HEK293T (cell line): ENCODE results near the gene BGN.

ENCODE experiments used
- CTCF ChIA-PET: fragments of 350-600 bp; formaldehyde crosslinking; extraction: SDS; loops from one replicate; lab custom pipeline; 2021; ENCODE audit warnings: antibody characterized with exemption, inconsistent platforms; lab: Yijun Ruan, JAX
- POLR2A ChIA-PET: fragments of 350-600 bp; formaldehyde crosslinking; extraction: SDS; loops from one replicate; lab custom pipeline; 2020; ENCODE audit warnings: antibody characterized with exemption, inconsistent platforms; lab: Yijun Ruan, JAX
- DNase-seq: peaks from one replicate; pipeline ENCODE4 v3.0.0; 2012; ENCODE audit warnings: mixed read lengths; ENCODE audit errors: extremely low spot score
- ARNT ChIP-seq: fragments of 450-650 bp; IDR thresholded peaks from 2 replicates; pipeline ENCODE4 v1.6.1; 2017; ENCODE audit warnings: mild to moderate bottlenecking
- BHLHE40 ChIP-seq: fragments of 450-650 bp; IDR thresholded peaks from 2 replicates; pipeline ENCODE4 v1.6.1; 2016; ENCODE audit warnings: mild to moderate bottlenecking, moderate library complexity, borderline replicate concordance
- CTBP1 ChIP-seq: fragments of 450-650 bp; IDR thresholded peaks from 2 replicates; pipeline ENCODE4 v1.6.1; 2016; ENCODE audit warnings: borderline replicate concordance
- ELF4 ChIP-seq: fragments of 450-650 bp; IDR thresholded peaks from 2 replicates; pipeline ENCODE4 v1.6.1; 2017; ENCODE audit warnings: antibody characterized with exemption
- FOXA1 ChIP-seq: fragments of 450-650 bp; IDR thresholded peaks from 2 replicates; pipeline ENCODE4 v1.6.1; 2016; ENCODE audit warnings: mild to moderate bottlenecking
- FOXK2 ChIP-seq: fragments of 450-650 bp; IDR thresholded peaks from 2 replicates; pipeline ENCODE4 v1.6.1; 2016; ENCODE audit warnings: mild to moderate bottlenecking
- FOXM1 ChIP-seq: fragments of 450-650 bp; IDR thresholded peaks from 2 replicates; pipeline ENCODE4 v1.6.1; 2017; ENCODE audit warnings: mild to moderate bottlenecking, borderline replicate concordance
- HDGF ChIP-seq: fragments of 450-650 bp; IDR thresholded peaks from 2 replicates; pipeline ENCODE4 v1.6.1; 2017; ENCODE audit warnings: antibody characterized with exemption, borderline replicate concordance
- L3MBTL2 ChIP-seq: fragments of 450-650 bp; conservative IDR thresholded peaks from 2 replicates; pipeline ENCODE4 v1.6.1; 2016; ENCODE audit warnings: mild to moderate bottlenecking
- LEF1 ChIP-seq: fragments of 450-650 bp; IDR thresholded peaks from 2 replicates; pipeline ENCODE4 v1.6.1; 2017; ENCODE audit warnings: mild to moderate bottlenecking, borderline replicate concordance
- NFRKB ChIP-seq: fragments of 450-650 bp; IDR thresholded peaks from 2 replicates; pipeline ENCODE4 v1.6.1; 2016; ENCODE audit warnings: mild to moderate bottlenecking, moderate library complexity
- PKNOX1 ChIP-seq: fragments of 450-650 bp; IDR thresholded peaks from 2 replicates; pipeline ENCODE4 v1.6.1; 2016
- SP1 ChIP-seq: fragments of 450-650 bp; IDR thresholded peaks from 2 replicates; pipeline ENCODE4 v1.6.1; 2017
- SUZ12 ChIP-seq: fragments of 450-650 bp; IDR thresholded peaks from 2 replicates; pipeline ENCODE4 v1.6.1; 2016; ENCODE audit warnings: mild to moderate bottlenecking
- TARDBP ChIP-seq: fragments of 450-650 bp; IDR thresholded peaks from 2 replicates; pipeline ENCODE4 v1.6.1; 2016
- ZNF384 ChIP-seq: fragments of 450-650 bp; IDR thresholded peaks from 2 replicates; pipeline ENCODE4 v1.6.1; 2016

The BGN gene

GRCh38 chrX:153494061-153494460, 719 bp upstream of the BGN start:
- ChIA-PET POLR2A (interaction anchor here (0.7 kb wide), 1 partner anchor 10 kb away, joined by 3 read pairs; no protein-coding TSS in a partner anchor), CTCF (interaction anchor here (0.7 kb wide), 1 partner anchor 33 kb away, joined by 3 read pairs; no protein-coding TSS in a partner anchor)
- no peak for DNase-seq
- TF ChIP-seq ARNT, result no peak
- no peak for TF ChIP-seq TARDBP
- TF ChIP-seq HDGF, result no peak
- no peak for TF ChIP-seq SUZ12
- TF ChIP-seq ELF4, result no peak
- no peak for TF ChIP-seq PKNOX1
- TF ChIP-seq ZNF384, result no peak
- no peak for TF ChIP-seq CTBP1
- no peak for TF ChIP-seq FOXK2
- TF ChIP-seq FOXA1, result no peak
- TF ChIP-seq FOXM1, result no peak
- TF ChIP-seq LEF1, result no peak
- no peak for TF ChIP-seq L3MBTL2
- no peak for TF ChIP-seq NFRKB
- TF ChIP-seq BHLHE40, result no peak
- no peak for TF ChIP-seq SP1

DNA sequence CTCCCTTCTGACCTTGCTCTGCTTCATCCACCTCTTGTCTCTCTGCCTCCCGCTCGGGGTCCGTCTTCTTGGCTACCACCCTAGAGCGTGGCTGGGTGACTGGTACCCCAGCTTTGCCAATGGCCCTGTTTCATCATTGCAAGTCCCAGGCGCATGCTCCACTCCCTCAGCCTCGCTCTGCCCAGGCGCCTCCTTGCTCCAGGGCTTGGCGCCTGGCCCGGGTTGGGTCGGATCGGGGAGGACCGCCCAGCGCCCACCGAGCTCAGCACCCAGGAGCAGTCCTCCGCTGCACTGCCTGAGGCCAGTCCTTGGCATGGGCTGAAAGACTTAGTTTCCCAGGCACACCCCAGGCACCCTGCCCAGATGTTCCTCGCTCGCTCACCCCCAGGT, 577 bp downstream of the BGN start:
- no peak for TF ChIP-seq NFRKB
- TF ChIP-seq FOXA1, result no peak
- no peak for TF ChIP-seq ZNF384
- TF ChIP-seq FOXM1, result no peak
- no peak for TF ChIP-seq HDGF
- TF ChIP-seq ELF4, result no peak
- no peak for TF ChIP-seq TARDBP
- no peak for TF ChIP-seq FOXK2
- no peak for TF ChIP-seq LEF1
- TF ChIP-seq SUZ12, result no peak
- no peak for TF ChIP-seq SP1
- no peak for TF ChIP-seq BHLHE40
- no peak for TF ChIP-seq L3MBTL2
- no peak for TF ChIP-seq ARNT
- DNase-seq, result no peak
- CTCF ChIA-PET, result no interaction called here
- POLR2A ChIA-PET, result no interaction called here

GRCh38 chrX:153495903-153496589, 1.3 kb downstream of the BGN start:
- CTCF ChIA-PET, result no interaction called here
- DNase-seq, result no peak
- POLR2A ChIA-PET, result no interaction called here
- TF ChIP-seq LEF1, result no peak
- TF ChIP-seq PKNOX1, result no peak
- TF ChIP-seq L3MBTL2, result no peak
- no peak for TF ChIP-seq FOXK2
- TF ChIP-seq HDGF, result no peak
- no peak for TF ChIP-seq ZNF384
- TF ChIP-seq ELF4, result no peak

DNA sequence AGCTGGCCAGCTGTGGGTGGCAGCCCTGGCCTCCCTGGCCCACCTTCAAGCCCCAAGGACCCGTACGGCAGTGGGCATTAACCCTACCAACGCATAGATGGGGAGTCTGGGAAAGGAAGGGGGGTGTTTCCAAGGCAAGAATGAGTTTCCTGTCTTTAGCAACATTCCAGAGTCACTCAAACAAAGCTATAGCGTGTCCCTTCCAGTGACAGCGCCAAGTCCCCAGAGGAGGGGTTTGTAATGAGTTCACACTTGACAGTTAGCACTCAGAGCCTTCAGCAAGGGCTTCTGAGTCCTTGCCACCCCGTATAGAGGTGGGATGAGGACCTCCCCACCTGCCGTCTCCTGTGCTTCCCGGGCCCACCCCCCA, 1.8 kb downstream of the BGN start:
- CTCF ChIA-PET, result interaction anchor here (0.7 kb wide), 1 partner anchor 11 kb away, joined by 3 read pairs; no protein-coding TSS in a partner anchor
- DNase-seq, result no peak
- POLR2A ChIA-PET, result no interaction called here
- no peak for TF ChIP-seq TARDBP
- TF ChIP-seq SUZ12, result no peak
- TF ChIP-seq HDGF, result no peak
- no peak for TF ChIP-seq LEF1
- no peak for TF ChIP-seq L3MBTL2
- TF ChIP-seq NFRKB, result no peak
- TF ChIP-seq ZNF384, result no peak

GRCh38 chrX:153498453-153498852, 3.7 kb downstream of the BGN start:
- ChIA-PET CTCF (interaction anchor here (1.0 kb wide), 1 partner anchor 9 kb away, joined by 3 read pairs; no protein-coding TSS in a partner anchor), POLR2A (no interaction called here)
- no peak for DNase-seq
- TF ChIP-seq LEF1 (no peak), FOXM1 (no peak), PKNOX1 (no peak), SUZ12 (no peak), NFRKB (no peak), CTBP1 (no peak), ZNF384 (no peak), HDGF (no peak), TARDBP (no peak), BHLHE40 (no peak), SP1 (no peak), ARNT (no peak), ELF4 (no peak)

DNA sequence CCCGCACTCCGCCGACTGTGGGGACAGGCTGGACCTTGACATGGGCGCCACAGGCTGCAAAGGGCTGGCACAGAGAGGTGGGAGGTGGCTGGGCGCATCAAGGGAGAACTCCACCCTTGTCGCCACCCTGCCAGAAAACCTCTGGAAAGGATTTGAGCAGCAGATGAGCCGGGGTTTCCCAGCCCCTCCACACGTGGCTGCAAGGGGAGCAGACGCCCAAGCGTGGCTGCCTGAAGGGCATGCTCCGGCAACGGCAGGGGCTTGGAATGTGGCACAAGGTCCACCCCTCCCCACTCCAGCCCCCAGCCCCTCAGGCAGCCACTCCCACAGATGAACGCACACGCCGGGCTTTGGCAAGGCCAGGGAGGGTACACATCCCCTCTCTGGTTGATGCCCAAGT, 4.6 kb downstream of the BGN start:
- no peak for TF ChIP-seq LEF1
- no peak for TF ChIP-seq FOXK2
- TF ChIP-seq NFRKB, result no peak
- TF ChIP-seq FOXM1, result no peak
- TF ChIP-seq HDGF, result no peak
- CTCF ChIA-PET, result no interaction called here
- DNase-seq, result no peak
- POLR2A ChIA-PET, result no interaction called here
